ENCODE data around the gene DOCK4. TPM values are rescaled to one million over a fixed set of nuclear protein-coding genes. Genes with fewer than 3 reads are reported as not detected.

The DOCK4 gene
- total RNA-seq, 1 experiment from 2014 or later: 31.4 TPM

DNA sequence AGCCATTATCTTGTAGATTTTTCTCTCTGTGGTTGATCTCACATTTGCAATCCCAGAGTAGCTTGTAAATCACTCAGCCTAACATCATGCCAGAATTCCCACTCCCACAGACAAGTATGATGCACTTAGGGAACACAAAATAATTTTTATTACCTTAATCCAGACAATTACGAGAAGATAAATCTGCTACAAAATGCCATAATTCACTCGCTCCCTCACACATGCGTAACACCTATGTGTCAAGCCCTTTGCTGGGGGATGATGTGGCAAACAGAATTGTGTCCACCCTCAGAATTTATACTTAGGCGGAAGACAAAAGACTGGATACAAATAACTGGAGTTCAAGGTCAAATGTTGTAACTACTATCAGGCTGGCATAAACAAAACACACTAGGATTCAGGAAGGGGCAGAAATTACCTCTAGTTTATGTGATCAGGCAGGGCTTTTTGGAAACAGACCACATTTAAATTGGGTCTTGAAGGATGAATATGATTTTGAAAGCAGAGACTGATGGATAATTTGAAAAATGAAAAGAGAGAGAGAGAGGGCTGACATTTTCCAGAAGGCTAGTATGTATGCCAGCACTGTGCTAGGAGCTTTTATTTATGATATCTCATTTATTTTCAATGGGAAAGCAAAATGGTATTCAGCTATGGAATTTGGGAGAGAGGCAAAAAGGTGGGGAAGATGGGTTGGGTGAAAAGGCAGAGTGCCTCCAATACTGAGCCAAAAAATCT is 69.8 kb downstream of the DOCK4 start:
- Mint-ChIP-seq H3K9me3 (ENCODE audit: unreplicated experiment) (no peaks in the 10 kb centered on the region), H3K4me3 (ENCODE audit: unreplicated experiment) (no peak overlapping the region), H3K27me3 (ENCODE audit: insufficient read depth, unreplicated experiment) (no peaks in the 10 kb centered on the region), H3K4me1 (ENCODE audit: insufficient read depth, unreplicated experiment) (no peaks in the 10 kb centered on the region), H3K36me3 (ENCODE audit: insufficient read depth, unreplicated experiment) (peaks cover 6% of the 10 kb centered on the region), H3K27ac (ENCODE audit: low read depth, unreplicated experiment) (no peak overlapping the region)
- intact Hi-C loops (cut with micrococcal nuclease): no loop called here
- CTCF ChIA-PET: interaction anchor here (0.6 to 1.2 kb wide), 3 partner anchors 11 to 400 kb away, joined by 3 to 4 read pairs (median 3); no protein-coding TSS in a partner anchor
- TF ChIP-seq, protein P1, sequence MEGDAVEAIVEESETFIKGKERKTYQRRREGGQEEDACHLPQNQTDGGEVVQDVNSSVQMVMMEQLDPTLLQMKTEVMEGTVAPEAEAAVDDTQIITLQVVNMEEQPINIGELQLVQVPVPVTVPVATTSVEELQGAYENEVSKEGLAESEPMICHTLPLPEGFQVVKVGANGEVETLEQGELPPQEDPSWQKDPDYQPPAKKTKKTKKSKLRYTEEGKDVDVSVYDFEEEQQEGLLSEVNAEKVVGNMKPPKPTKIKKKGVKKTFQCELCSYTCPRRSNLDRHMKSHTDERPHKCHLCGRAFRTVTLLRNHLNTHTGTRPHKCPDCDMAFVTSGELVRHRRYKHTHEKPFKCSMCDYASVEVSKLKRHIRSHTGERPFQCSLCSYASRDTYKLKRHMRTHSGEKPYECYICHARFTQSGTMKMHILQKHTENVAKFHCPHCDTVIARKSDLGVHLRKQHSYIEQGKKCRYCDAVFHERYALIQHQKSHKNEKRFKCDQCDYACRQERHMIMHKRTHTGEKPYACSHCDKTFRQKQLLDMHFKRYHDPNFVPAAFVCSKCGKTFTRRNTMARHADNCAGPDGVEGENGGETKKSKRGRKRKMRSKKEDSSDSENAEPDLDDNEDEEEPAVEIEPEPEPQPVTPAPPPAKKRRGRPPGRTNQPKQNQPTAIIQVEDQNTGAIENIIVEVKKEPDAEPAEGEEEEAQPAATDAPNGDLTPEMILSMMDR (IDR thresholded peaks at IDR 0.05; ENCODE audit: unreplicated experiment): no peak
- no peak for DNase-seq (ENCODE audit: unreplicated experiment)
- POLR2A ChIA-PET: interaction anchor here (0.6 to 1.2 kb wide), 3 partner anchors 8 to 345 kb away, joined by 3 to 4 read pairs (median 3); no protein-coding TSS in a partner anchor
- BruUV-seq (replicated peaks): no TSS peak

DNA sequence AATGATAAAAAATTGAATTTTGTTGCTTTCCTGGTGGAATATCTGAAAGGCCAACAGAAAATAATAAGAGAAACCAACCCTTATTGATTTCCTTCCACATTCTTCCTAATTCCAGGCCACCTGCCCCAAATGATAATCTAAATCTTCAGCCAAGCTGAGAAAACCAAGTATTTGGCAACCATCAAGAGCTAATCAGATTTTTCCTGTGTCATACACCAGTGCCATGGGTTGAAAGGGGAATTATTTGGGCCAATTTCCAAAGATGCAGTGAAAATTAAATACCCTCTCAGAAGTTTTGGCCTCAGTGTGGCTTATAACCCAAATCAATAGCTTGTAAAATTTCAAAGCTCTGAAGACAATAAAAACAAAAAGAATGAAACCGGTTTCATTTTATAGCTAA is 70.4 kb downstream of the DOCK4 start:
- H3K36me3 Mint-ChIP-seq (ENCODE audit: insufficient read depth, unreplicated experiment): peaks cover 6% of the 10 kb centered on the region
- H3K4me3 Mint-ChIP-seq (ENCODE audit: unreplicated experiment): no peak overlapping the region
- ChIA-PET POLR2A (interaction anchor here (0.6 to 1.4 kb wide), 5 partner anchors 9 to 345 kb away, joined by 3 to 4 read pairs (median 3); no protein-coding TSS in a partner anchor), CTCF (interaction anchor here (0.6 to 1.2 kb wide), 2 partner anchors 12 to 399 kb away, joined by 3 to 4 read pairs; no protein-coding TSS in a partner anchor)
- no peak overlapping the region for H3K27ac Mint-ChIP-seq (ENCODE audit: low read depth, unreplicated experiment)
- intact Hi-C loops (cut with micrococcal nuclease): no loop called here
- TF ChIP-seq, protein P1 (IDR thresholded peaks at IDR 0.05; ENCODE audit: unreplicated experiment): no peak
- no peaks in the 10 kb centered on the region for H3K9me3 Mint-ChIP-seq (ENCODE audit: unreplicated experiment)
- DNase-seq (ENCODE audit: unreplicated experiment): no peak
- BruUV-seq (replicated peaks): no TSS peak
- no peaks in the 10 kb centered on the region for H3K4me1 Mint-ChIP-seq (ENCODE audit: insufficient read depth, unreplicated experiment)
- no peaks in the 10 kb centered on the region for H3K27me3 Mint-ChIP-seq (ENCODE audit: insufficient read depth, unreplicated experiment)

DNA sequence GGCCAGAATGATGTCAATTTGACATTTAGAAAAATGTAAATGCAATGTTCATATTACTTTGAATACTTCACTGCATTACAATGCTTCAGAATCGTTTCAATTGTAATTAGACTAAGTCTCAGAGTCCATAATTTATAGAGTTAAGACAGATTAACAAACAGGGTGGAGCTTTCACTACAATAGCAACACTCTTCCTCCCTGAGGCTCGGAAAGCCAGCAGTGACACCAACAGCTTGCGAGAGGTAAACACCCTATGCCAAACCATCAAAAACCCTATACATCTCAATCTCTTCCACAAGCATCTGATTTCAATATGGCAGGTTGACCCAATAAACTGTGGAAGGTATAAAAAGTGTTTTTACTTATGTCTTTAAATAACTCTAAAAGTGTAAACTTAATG is 72.2 kb downstream of the DOCK4 start:
- TF ChIP-seq, protein P1 (IDR thresholded peaks at IDR 0.05; ENCODE audit: unreplicated experiment): no peak
- BruUV-seq (replicated peaks): no TSS peak
- CTCF ChIA-PET: interaction anchor here (1.3 kb wide), 1 partner anchor 11 kb away, joined by 4 read pairs; no protein-coding TSS in a partner anchor

DNA sequence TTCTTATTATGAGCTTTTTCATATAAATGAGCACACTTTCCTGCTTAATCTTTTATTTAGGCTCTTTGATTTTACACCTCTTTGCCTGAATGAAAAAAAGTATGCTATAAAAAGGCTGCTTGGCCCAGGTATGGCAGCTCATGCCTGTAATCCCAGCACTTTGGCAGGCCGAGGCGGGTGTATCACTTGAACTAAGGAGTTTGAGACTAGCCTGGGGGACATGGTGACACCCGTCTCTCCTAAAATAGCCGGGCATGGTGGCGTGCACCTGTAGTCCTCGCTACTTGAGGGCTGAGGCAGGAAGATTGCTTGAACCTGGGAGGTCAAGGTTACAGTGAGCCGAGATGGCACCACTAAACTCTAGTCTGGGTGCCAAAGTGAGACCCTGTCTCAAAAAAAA is 72.9 kb downstream of the DOCK4 start:
- TF ChIP-seq, protein P1 (IDR thresholded peaks at IDR 0.05; ENCODE audit: unreplicated experiment): no peak
- Mint-ChIP-seq H3K27me3 (ENCODE audit: insufficient read depth, unreplicated experiment) (no peaks in the 10 kb centered on the region), H3K27ac (ENCODE audit: low read depth, unreplicated experiment) (no peak overlapping the region), H3K4me1 (ENCODE audit: insufficient read depth, unreplicated experiment) (peaks cover 14% of the 10 kb centered on the region), H3K9me3 (ENCODE audit: unreplicated experiment) (no peaks in the 10 kb centered on the region), H3K36me3 (ENCODE audit: insufficient read depth, unreplicated experiment) (peaks cover 6% of the 10 kb centered on the region), H3K4me3 (ENCODE audit: unreplicated experiment) (no peak overlapping the region)
- CTCF ChIA-PET: interaction anchor here (1.3 kb wide), 1 partner anchor 11 kb away, joined by 4 read pairs; no protein-coding TSS in a partner anchor
- POLR2A ChIA-PET: interaction anchor here (1.0 kb wide), 1 partner anchor 11 kb away, joined by 3 read pairs; no protein-coding TSS in a partner anchor
- intact Hi-C loops (cut with micrococcal nuclease): no loop called here
- BruUV-seq (replicated peaks): no TSS peak
- DNase-seq (ENCODE audit: unreplicated experiment): no peak

More for the DNA sequence above, 72.2 kb downstream of the DOCK4 start:
- Mint-ChIP-seq H3K27me3 (ENCODE audit: insufficient read depth, unreplicated experiment) (no peaks in the 10 kb centered on the region), H3K27ac (ENCODE audit: low read depth, unreplicated experiment) (no peak overlapping the region), H3K4me1 (ENCODE audit: insufficient read depth, unreplicated experiment) (peaks cover 13% of the 10 kb centered on the region), H3K36me3 (ENCODE audit: insufficient read depth, unreplicated experiment) (peaks cover 6% of the 10 kb centered on the region), H3K9me3 (ENCODE audit: unreplicated experiment) (no peaks in the 10 kb centered on the region), H3K4me3 (ENCODE audit: unreplicated experiment) (no peak overlapping the region)
- DNase-seq (ENCODE audit: unreplicated experiment): no peak
- intact Hi-C loops (cut with micrococcal nuclease): no loop called here
- POLR2A ChIA-PET: no interaction called here

All from MCF 10A (cell line).